Vagina (tissue), 2 donors: Measurements from ENCODE around the gene ZNF536. TPM values are rescaled to one million over a fixed set of nuclear protein-coding genes. Genes with fewer than 3 reads are reported as not detected.
"Not testable (repeated sequence)": the region's sequence is repeated elsewhere in the genome, so short reads cannot be mapped to it uniquely, and the experiment has no call there.

ENCODE experiments used
- DNase-seq, 2 donors: peaks; one replicate each; pipeline ENCODE4 v3.0.0-alpha.2; 2017; ENCODE audit errors: extremely low spot score in 2 of 2
- H3K27ac ChIP-seq: fragments of 200-600 bp; sonication (generic); one replicate; pipeline ENCODE4 v1.5.1; 2019
- H3K27me3 ChIP-seq: fragments of 200-600 bp; sonication (generic); one replicate; pipeline ENCODE4 v1.5.1; 2019
- H3K36me3 ChIP-seq, 2 donors: fragments of 200-600 bp; sonication (generic); one replicate each; pipeline ENCODE4 v1.5.1; 2017 to 2019
- H3K4me1 ChIP-seq: fragments of 200-600 bp; sonication (generic); one replicate; pipeline ENCODE4 v1.5.1; 2019
- H3K4me3 ChIP-seq, 2 donors: fragments of 200-600 bp; sonication (generic); 1 replicate in 1 of 2; 2 replicates in 1 of 2; pipeline ENCODE4 v1.5.1; 2016 to 2019
- H3K9me3 ChIP-seq: fragments of 200-600 bp; sonication (generic); one replicate; pipeline ENCODE4 v1.5.1; 2019
- CTCF ChIP-seq, 3 experiments: fragments of 450-650 bp in 2 of 3; fragments of 200-600 bp in 1 of 3; sonication (generic) in 1 of 3; IDR thresholded peaks; one replicate each; pipeline ENCODE4 v1.5.1; 2017 to 2019; ENCODE audit warnings: antibody characterized with exemption in 3 of 3, mild to moderate bottlenecking in 2 of 3, moderate library complexity in 2 of 3
- POLR2A ChIP-seq, 2 donors: fragments of 450-650 bp; IDR thresholded peaks; one replicate each; pipeline ENCODE4 v1.6.1; 2017; ENCODE audit warnings: antibody characterized with exemption in 2 of 2, mild to moderate bottlenecking in 2 of 2, moderate library complexity in 2 of 2
- POLR2AphosphoS5 ChIP-seq, 2 donors: sonication (generic); formaldehyde crosslinking; IDR thresholded peaks; one replicate each; pipeline ENCODE4 v1.9.0; 2017; ENCODE audit warnings: antibody characterized with exemption in 2 of 2, mild to moderate bottlenecking in 2 of 2, low read depth in 1 of 2; ENCODE audit not compliant: insufficient read depth in 1 of 2
- intact Hi-C: fragments of 100-400 bp; cut with DNase I; formaldehyde crosslinking; loops from one replicate; pipeline ENCODE4 v1.15.1; 2023
- total RNA-seq: library from RNA; depleted of rRNA; stranded (reverse); fragments of >200 nt; gene quantifications from one replicate; pipeline ENCODE4 v1.2.3, GENCODE V29; 2016

Gene ZNF536
- total RNA-seq, 1 donor from 2014 or later: 2.5 TPM

- intact Hi-C loops: no loop called here
- DNase-seq: no peak
- Histone ChIP-seq H3K9me3 (no peaks in the 10 kb centered on the region), H3K36me3 (no peaks in the 10 kb centered on the region), H3K4me3 (no peak overlapping the region), H3K27me3 (no peaks in the 10 kb centered on the region), H3K27ac (no peak overlapping the region), H3K4me1 (peaks cover 16% of the 10 kb centered on the region)
- TF ChIP-seq POLR2A (IDR thresholded peaks at IDR 0.05) (no peak), CTCF (IDR thresholded peaks at IDR 0.05) (no peak), POLR2AphosphoS5 (IDR thresholded peaks at IDR 0.05; ENCODE audit: insufficient read depth in 1 of 2, low read depth in 1 of 2) (no peak)
Observed at GRCh38 chr19:30480097-30480496, 107.9 kb downstream of the ZNF536 start.

- DNase-seq: no peak
- TF ChIP-seq POLR2AphosphoS5 (IDR thresholded peaks at IDR 0.05; ENCODE audit: insufficient read depth in 1 of 2, low read depth in 1 of 2): no peak
- TF ChIP-seq CTCF (IDR thresholded peaks at IDR 0.05): no peak
- TF ChIP-seq POLR2A (IDR thresholded peaks at IDR 0.05): no peak
- intact Hi-C loops: no loop called here
- Histone ChIP-seq H3K4me1 (peaks cover 16% of the 10 kb centered on the region), H3K4me3 (no peak overlapping the region), H3K9me3 (no peaks in the 10 kb centered on the region), H3K27me3 (no peaks in the 10 kb centered on the region), H3K36me3 (no peaks in the 10 kb centered on the region), H3K27ac (no peak overlapping the region)
Observed at GRCh38 chr19:30481063-30481462, 108.9 kb downstream of the ZNF536 start.

GRCh38 chr19:30481823-30482222 lies 109.6 kb downstream of the ZNF536 start:
- Histone ChIP-seq H3K27me3 (no peaks in the 10 kb centered on the region), H3K27ac (no peak overlapping the region), H3K4me1 (peaks cover 16% of the 10 kb centered on the region), H3K4me3 (no peak overlapping the region), H3K9me3 (no peaks in the 10 kb centered on the region), H3K36me3 (no peaks in the 10 kb centered on the region)
- intact Hi-C loops: no loop called here
- TF ChIP-seq POLR2A (IDR thresholded peaks at IDR 0.05) (no peak), POLR2AphosphoS5 (IDR thresholded peaks at IDR 0.05; ENCODE audit: insufficient read depth in 1 of 2, low read depth in 1 of 2) (no peak), CTCF (IDR thresholded peaks at IDR 0.05) (no peak)
- no peak for DNase-seq

- Histone ChIP-seq H3K4me3 (no peak overlapping the region), H3K27me3 (no peaks in the 10 kb centered on the region), H3K4me1 (peaks cover 16% of the 10 kb centered on the region), H3K27ac (no peak overlapping the region), H3K36me3 (no peaks in the 10 kb centered on the region), H3K9me3 (no peaks in the 10 kb centered on the region)
- TF ChIP-seq POLR2A (IDR thresholded peaks at IDR 0.05) (no peak), POLR2AphosphoS5 (IDR thresholded peaks at IDR 0.05; ENCODE audit: insufficient read depth in 1 of 2, low read depth in 1 of 2) (no peak), CTCF (IDR thresholded peaks at IDR 0.05) (no peak)
- intact Hi-C loops: no loop called here
- DNase-seq: no peak
Observed at GRCh38 chr19:30482956-30483355, 110.8 kb downstream of the ZNF536 start.

- H3K4me1 ChIP-seq, H3K4me3 ChIP-seq, H3K36me3 ChIP-seq, H3K27ac ChIP-seq, H3K9me3 ChIP-seq, DNase-seq, H3K27me3 ChIP-seq, intact Hi-C loops: not testable (repeated sequence)
Observed at GRCh38 chr19:30486250-30486649, 114.1 kb downstream of the ZNF536 start.

GRCh38 chr19:30487178-30487577 lies 115.0 kb downstream of the ZNF536 start:
- no peak overlapping the region for H3K27ac ChIP-seq
- no peak for DNase-seq
- H3K36me3 ChIP-seq: no peaks in the 10 kb centered on the region
- no peak overlapping the region for H3K4me3 ChIP-seq
- H3K9me3 ChIP-seq: no peaks in the 10 kb centered on the region
- intact Hi-C loops: no loop called here
- TF ChIP-seq POLR2A (IDR thresholded peaks at IDR 0.05): no peak
- TF ChIP-seq CTCF (IDR thresholded peaks at IDR 0.05): no peak
- TF ChIP-seq POLR2AphosphoS5 (IDR thresholded peaks at IDR 0.05; ENCODE audit: insufficient read depth in 1 of 2, low read depth in 1 of 2): no peak
- H3K27me3 ChIP-seq: no peaks in the 10 kb centered on the region
- H3K4me1 ChIP-seq: no peaks in the 10 kb centered on the region
